Forelimb muscle (tissue), 1 donor: ENCODE results near the gene PSG7. TPM values are rescaled to one million over a fixed set of nuclear protein-coding genes. Genes with fewer than 3 reads are reported as not detected.
"Not testable (repeated sequence)": the region's sequence is repeated elsewhere in the genome, so short reads cannot be mapped to it uniquely, and the experiment has no call there.

ENCODE experiments used
- DNase-seq: peaks from one replicate; pipeline ENCODE4 v3.0.0-alpha.2; 2013; ENCODE audit warnings: low read depth
- polyA plus RNA-seq: library from polyadenylated mRNA; unstranded; fragments of 120-200 nt; gene quantifications from one replicate; pipeline ENCODE4 v1.2.1, GENCODE V29; 2013; ENCODE audit not compliant: insufficient read length

Gene PSG7
- polyA plus RNA-seq, 1 donor: not detected

DNA sequence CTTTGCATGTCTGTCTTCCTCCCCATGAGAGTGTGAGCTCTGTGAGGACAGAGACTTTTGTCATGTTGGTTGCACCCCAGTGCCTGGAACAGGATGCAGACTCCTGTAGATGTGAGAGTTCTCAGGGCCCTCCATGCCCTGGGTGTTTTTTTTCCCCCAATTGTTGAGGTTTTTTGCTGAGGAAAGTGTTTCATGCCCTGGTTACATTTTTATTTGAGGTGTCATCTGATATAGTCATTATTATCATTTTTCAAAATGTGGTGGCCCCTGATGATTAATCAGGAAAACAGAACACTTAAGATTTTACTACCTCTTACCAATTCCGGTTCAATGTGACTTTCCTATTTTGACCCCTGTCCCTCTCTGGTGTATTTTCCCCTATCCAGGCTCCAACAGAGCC, 20.1 kb downstream of the PSG7 start:
- DNase-seq: not testable (repeated sequence)

DNA sequence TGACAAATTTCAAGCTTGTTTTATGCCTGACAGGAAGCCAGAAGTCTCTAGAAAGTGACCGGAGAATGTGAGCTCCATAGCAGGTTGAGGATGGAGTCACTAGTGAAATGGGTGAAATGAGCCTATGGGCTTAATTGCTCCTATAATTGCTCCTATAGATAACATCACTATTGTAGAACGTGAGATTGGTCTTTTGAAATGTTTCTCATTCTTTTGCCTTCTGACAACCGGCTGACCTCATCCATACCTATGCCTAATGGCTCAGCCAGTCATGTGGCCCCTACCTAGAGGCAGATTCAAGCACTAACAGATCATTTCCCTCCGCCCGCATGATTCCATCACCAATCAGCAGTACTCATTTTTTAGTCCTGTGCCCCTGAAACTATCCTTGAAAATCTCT, 23.5 kb downstream of the PSG7 start:
- not testable (repeated sequence) for DNase-seq

DNA sequence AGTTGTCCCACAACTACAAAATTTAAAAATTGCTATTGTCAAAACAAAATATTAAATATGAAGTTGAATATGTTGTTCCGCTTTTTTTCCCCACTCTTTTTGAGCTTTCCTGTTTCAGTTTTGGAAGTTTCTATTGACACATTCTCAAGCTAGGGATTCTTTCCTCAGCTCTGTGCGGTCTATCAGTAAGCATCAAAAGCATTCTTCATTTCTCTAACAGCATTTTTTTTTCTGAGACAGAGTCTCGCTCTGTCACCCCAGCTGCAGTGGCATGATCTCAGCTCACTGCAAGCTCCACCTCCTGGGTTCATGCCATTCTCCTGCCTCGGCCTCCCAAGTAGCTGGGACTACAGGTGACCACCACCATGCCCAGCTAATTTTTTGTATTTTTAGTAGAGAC, 24.1 kb downstream of the PSG7 start:
- DNase-seq: not testable (repeated sequence)

DNA sequence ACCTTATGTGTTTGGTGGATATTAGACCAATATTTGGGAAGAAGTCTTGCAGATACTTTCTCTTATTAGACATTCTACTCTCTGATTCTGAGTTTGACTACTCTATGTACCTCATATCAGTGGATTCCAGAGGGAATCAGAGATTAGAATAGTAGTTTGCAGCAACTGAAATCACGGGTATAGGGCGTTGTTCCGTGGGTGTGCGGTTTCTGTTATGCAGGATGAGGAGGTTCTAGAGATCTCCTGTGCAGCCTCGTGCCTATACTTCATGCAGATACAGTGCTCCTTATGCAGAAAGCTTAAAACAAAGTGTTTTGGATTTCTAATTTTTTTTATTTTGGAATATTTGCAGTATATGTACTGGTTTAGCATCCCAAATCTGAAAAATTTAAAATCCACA, 25.3 kb downstream of the PSG7 start:
- DNase-seq: not testable (repeated sequence)

DNA sequence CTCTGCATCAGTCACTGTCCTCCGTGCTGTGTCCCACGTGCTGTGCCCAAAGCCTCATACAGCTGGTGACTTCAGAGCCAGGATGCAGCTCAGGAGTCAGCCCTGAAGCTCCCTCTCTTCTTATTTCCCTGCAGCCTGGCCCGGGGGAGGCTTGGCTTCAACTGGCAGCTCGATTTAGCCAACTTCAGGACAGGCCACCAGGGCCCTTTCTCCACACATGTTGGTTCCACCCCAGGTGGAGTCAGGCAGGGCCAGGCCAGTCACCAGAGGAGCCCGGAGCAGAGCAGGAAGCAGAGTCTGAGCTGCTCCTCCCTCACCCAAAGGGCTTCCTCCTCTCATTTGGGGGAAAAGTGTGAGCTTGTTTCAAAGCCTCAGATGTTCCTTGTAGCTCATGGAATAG, 30.8 kb downstream of the PSG7 start:
- not testable (repeated sequence) for DNase-seq

DNA sequence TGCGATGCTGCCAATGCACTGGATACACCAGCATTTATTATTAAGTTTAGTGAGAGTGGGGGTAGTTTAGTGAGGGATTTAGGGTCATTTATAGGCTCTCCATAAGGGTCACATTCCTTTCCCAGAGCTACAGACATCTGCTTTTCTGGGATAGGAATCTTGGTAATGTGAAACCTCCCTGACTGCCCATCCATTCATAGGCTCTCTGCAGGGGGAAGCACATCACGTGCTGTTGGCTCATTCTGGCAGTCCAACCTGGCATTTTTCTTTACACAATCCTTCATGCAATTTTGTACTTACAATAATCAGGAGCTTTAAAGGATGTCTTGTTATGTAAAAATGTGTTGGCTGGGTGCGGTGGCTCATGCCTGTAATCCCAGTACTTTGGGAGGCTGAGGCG, 36.4 kb downstream of the PSG7 start:
- not testable (repeated sequence) for DNase-seq

DNA sequence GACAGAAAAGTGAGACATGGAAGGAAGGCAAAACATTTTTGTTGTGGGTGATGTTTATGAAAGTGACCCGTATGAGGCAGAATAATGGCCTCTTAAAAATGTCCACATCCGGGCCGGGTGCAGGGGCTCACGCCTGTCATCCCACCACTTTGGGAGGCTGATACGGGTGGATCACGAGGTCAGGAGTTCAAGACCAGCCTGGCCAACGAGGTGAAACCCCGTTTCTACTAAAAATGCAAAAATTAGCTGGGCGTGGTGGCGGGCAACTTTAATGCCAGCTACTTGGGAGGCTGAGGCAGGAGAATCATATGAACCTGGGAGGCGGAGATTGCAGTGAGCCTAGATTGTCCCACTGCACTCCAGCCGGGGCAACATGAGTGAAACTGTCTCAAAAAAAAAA, 37.3 kb downstream of the PSG7 start:
- DNase-seq: not testable (repeated sequence)

DNA sequence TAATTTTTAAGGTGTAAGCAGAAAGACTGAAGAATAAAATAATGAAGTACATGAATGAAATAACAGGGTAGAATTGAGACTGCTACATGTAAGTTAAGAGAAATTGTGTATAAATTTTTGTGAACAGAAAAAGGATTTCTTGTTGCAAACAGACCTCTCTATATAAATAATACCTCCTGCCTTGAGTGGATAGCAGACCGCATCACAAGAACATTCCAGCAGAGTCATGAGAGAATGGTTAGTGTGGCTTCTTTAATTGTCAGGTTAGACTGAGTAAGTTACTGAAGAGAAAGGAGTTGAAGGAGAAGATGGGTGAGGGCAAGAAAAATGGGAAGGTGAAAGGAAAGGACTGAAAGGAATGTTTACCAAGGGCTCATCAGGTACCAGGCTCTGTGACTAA, 37.9 kb downstream of the PSG7 start:
- DNase-seq: not testable (repeated sequence)

DNA sequence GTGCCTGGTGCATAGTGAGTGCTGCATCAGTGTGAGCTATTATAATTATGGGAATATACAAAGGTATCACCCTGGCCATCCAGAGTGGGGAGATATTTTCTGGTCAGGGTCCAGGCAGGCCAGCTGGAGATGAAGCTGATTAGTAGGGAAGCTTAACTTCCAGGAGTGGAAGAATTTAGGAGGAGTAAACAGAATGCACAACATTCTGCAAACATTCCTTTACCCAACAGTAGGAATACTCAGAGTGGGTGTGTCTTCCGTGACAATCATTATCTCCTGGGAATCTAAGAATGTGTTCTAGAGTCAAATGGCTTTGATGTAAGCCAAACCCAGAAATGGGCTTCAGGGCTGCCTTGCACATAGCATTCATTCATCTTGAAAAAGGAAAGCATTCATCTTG, 38.4 kb downstream of the PSG7 start:
- not testable (repeated sequence) for DNase-seq

DNA sequence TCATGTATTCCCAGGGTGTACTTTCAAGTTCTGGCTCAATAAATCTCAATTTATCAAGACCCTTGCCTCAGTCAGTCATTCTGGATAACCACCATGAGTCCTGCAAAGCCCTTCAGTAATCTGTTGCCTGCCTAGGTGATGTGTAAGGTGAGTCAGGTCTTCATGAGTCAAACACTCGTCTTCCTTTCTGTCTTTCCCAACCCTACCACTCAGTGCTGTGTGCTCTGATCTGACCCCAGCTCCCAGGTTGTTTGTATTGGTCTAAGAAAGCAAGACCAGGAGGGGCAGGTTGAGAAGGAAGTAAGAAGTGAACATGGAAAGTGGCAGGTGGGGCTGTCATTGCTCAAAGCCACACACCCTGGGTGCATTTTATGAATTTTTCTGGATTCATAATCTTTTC, 39.3 kb downstream of the PSG7 start:
- not testable (repeated sequence) for DNase-seq

DNA sequence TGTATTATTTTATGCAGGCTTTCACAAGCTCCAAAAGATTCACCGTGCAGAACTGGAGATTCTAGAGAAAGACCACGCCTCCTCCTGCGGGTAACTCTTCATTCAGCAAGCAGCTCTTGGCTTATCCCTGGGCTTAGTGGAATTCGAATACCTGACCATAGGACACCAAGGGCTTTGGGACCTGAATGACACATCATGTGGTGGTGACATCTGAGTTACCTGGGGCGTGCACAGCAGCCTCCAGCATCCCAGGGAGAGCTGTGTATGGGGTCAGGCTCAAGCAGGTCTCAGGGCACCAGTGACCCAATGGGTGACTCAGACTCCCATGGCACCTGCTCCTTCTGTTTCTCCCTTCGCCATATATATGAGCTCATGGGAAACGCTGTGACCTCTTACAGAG, 46.6 kb downstream of the PSG7 start:
- DNase-seq: not testable (repeated sequence)

DNA sequence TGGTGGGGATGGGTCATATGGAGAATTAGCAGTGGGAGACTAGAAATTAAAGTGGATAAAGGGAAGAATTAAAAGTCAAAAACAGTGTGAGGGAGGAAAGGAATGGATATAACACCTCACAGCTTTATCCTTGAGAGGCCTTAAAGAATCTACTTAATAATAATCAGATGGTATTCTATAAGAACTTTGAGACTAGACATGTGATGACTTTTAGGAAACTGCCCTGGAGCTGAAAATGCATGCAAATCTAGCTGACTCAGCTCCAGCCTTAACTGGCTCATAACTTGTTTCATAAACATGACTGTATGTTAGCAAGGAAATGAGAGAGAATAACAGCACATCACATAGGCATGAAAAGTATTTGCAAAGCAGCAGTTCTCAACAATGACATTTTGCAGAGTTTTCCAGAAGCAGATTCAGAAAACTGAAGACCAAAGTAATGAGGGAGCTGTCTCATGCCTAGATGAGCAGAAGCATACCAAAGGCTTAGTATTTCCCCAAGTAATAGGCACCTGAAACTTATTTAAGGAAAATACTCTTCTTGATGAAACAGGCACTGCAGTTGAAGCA, 49.0 kb downstream of the PSG7 start:
- DNase-seq: not testable (repeated sequence)

DNA sequence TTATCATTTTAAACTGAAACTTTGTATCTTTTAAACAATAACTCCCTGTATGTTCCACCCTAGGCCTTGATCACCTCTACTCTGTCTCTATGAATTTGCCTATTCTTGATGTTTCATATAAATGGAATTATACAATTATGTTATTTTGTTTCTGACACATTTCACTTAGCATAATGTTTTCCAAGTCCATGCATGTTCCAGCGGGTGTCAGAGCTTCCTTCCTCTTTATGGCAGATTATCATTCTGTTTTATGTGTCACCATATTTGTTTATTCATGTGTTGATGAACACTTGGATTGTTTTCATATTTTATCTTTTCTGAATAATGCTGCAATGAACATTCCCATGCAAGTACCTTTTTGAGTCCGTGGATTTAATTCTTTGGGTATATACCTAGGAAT, 54.3 kb downstream of the PSG7 start:
- DNase-seq: not testable (repeated sequence)

DNA sequence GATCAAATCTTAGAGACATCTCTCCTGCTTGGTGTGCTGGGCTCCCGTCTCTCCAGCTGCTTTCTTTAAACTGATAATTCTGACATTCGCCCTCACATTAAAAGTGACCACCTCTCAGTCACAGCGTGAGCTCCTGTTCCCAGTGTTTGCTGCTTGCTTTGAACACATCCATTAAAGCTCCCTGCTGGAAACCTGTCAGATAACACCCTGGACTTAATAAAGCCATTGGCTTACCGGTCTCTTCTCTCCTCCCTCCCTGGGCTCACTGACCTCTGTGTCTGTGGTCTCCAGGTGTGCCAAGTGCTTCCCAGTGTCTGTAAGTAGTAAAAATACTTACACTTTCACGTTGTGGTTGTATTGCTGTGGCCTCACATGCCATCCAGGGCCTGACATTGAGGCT, 55.0 kb downstream of the PSG7 start:
- DNase-seq: not testable (repeated sequence)

DNA sequence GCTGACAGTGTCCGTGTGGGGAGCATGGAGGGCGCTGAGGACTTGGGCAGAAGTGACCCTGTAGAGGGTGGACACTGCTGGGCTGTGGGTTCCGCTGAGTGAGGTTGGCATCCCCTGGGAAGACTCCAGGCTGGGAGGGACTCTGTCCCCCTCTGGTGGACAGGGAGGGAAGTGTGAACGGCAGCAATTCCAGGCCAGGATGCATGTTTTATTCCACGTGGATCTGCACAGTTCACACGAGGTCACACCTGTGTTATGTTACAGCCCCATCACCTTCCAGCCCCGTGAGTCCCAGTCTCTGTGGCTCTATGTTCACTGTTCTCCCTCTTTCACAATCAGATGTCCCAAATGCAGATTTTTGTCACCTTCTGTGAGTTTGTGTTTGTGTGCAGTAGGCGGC, 55.7 kb downstream of the PSG7 start:
- DNase-seq: not testable (repeated sequence)

DNA sequence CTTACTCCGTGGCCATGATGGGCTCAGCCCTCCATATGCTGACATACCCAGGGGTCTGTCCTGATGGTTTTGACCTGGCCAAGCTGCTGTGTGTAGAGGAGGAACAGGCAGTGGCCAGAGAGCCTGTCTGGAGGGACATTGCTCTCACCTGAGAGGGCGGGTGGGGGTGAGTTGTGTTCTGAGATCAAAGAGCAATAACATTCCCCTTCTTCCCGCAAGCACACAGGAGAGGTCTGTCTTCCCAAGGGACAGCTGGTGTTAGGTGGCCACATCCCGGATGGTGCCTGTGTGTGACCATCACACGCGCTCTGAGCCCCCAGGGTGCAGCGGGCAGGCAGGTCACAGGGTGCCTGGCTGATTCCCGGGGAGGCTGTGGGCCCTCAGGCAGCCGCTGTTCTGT, 56.4 kb downstream of the PSG7 start:
- DNase-seq: not testable (repeated sequence)

DNA sequence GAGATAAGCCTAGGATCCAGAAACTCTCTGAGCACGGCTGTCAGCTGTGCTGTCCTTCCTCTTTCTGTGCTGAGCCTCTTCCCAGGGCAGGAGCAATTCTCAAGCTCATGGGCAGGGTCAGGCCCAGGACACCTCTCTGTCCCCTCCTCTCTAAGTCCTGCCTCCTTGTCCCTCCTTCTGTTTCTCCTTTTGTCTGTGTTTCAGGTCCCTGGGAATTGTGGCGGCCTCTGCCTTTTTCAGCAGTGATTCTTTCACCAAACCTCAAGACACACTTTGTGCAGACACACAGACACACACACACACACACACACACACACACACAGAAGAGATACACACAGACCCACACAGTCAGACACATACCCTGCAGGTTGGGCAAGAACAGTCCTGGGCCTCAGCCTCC, 57.4 kb downstream of the PSG7 start, which contains the start of gene PSG1:
PSG1 (minus strand) TSS at position 101 of the 400 bp plus-strand sequence. CDS start 132 bp downstream, outside the sequence.
- DNase-seq: no peak

DNA sequence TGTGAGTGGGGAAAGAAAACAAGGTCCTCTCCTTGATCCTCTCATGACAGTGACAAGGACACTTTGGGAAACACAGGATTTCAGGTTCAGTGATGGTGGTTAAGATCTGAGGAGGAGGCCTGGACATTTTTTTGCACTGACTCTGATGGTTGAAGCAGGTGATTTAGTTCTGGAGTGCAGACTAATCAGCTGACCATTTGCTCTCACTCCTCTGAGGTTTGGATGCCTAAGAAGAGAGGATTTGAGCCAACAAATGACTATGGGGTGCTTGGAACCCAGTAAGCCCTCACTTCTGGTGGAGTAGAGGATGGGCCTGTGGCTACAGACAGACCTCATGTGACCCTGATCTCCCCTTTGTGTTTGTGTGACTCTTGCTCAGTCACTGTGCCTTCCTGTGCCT, 60.4 kb downstream of the PSG7 start:
- not testable (repeated sequence) for DNase-seq

DNA sequence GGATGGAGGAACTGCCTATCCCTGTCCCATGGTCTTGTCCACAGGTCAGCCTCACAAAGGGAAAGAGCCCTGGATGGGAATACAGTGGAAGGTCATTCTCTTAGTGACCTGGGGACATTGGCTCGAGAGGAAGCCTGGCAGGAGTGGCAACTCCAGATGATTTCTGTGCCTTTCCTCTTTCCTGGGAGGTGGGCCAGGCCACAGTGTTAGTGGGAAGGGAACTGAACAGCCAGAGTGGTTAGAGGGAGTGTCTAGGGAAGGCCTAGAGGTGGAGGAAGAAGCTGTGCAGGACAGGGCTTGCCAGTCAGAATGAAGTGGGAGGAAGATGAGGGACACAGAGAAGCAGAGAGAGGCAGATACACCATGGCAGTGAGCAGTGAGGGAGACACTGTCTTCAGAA, 61.1 kb downstream of the PSG7 start:
- DNase-seq: not testable (repeated sequence)

DNA sequence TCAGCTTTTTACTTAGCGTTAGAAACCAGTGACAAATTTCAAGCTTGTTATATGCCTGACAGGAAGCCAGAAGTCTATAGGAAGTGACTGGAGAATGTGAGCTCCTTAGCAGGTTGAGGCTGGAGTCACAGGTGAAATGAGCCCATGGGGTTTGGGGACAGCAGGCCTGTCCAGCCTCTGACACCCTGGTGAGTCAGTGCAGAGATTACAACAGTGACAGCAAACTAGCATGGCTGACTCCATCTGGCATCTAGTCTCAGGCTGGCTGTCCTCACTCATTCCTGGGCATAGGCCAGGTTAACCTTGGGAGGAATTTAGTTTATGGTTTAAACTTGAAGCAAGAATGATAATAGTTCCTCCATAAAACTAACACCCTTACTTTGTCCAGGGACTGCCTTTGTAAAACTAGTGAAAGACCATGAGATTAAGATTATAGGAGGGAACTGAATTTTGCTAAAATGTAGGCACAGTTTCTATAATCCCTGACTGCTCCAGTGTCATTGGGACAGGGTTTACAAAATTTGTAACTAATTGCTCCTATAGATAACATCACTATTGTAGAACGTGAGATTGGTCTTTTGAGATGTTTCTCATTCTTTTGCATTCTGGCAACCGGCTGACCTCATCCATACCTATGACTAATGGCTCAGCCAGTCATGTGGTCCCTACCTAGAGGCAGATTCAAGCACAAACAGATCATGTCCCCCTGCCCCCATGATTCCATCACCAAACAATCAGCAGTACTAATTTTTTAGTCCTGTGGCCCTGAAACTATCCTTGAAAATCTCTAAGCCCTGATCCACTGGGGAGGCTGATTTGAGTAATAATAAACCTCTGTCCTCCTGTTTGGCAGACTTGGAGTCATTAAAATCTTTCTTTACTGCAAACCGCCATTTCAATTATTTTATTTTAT, 61.9 kb downstream of the PSG7 start:
- DNase-seq: not testable (repeated sequence)

DNA sequence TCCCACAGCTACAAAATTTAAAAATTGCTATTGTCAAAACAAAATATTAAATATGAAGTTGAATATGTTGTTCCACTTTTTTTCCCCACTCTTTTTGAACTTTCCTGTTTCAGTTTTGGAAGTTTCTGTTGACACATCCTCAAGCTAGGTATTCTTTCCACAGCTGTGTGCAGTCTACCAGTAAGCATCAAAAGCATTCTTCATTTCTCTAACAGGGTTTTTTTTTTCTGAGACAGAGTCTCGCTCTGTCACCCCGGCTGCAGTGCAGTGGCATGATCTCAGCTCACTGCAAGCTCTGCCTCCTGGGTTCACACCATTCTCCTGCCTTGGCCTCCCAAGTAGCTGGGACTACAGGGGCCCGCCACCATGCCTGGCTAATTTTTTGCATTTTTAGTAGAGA, 62.9 kb downstream of the PSG7 start:
- not testable (repeated sequence) for DNase-seq
